NCI-H524 treated with DMSO at 0.1 percent for 48 hours (cell line): ENCODE results near the gene CACNB4.
"Not testable (repeated sequence)": the region's sequence is repeated elsewhere in the genome, so short reads cannot be mapped to it uniquely, and the experiment has no call there.

ENCODE experiments used
- DNase-seq: peaks from one replicate; lab custom pipeline; 2025; lab: John Stamatoyannopoulos, UW

The CACNB4 gene

DNA sequence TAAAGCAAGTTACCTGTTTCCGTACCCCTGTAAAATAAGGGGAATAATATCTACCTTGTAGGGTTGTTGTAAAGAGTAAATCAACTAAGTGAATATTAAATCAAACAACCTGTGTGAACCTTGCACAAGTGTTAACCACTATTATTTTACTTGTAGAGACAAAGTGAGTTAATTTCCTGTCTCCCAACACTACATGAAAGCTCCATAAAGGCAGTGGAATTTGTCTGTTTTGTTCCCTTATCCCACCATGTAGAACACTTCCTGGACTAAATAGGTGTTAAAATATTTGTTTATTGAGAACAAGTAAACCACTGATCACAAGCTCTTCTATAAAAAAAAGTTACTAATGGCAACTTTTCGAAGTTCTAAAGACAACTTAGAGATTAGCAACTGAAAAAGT, 274.0 kb downstream of the CACNB4 start:
- no peak for DNase-seq

DNA sequence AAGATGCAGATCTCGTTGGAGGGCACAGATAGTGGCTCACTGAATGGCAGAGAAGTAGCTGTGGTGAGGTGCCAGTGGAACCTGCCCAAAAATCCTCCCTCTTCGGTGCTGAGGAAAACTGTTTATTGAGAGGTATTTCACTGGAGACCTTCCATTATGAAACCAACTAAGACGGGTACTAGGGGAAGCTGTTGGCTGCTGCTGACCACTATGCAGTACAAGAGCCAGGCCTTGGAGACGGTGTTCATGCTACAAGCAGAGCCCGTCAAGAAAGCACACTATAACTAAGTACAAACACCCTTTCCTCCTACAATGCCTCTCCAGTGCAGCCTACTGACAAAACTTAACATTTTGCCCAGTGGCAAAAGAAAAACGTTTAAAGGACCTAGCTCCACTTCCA, 275.2 kb downstream of the CACNB4 start:
- no peak for DNase-seq

DNA sequence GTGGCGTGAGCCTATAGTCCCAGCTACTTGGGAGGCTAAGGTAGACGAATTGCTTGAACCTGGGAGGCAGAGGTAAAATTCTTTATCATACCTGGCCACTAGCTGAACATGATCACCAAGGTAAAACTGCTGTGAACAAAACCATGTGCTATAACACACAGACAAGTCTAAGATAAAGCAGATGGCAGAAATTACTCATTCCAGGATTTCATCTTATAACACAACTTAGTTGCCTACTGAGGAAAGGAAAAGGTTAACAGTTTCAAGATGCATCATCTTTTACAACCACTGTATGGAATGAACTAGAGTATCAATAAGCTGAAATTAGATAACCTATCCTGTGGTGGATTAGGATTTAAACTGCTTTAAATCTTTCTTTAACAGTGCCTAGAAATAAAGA, 278.9 kb downstream of the CACNB4 start:
- no peak for DNase-seq

DNA sequence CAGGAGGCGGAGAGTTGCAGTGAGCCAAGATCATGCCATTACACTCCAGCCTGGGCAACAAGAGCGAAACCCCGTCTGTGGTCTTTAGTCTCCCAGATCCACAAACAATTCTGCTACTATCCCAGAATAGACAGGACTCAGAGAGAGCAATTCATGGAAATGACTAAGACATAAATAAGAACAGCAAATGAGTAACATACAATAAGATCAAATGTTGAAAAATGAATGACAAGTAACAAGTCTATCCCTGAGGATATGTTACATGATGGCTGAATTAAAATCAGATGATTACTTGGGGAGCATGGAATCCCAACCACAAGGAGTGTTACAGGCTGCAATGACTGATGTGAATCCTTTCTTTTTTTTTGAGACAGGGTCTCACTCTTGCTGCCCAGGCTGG, 280.9 kb downstream of the CACNB4 start:
- no peak for DNase-seq

DNA sequence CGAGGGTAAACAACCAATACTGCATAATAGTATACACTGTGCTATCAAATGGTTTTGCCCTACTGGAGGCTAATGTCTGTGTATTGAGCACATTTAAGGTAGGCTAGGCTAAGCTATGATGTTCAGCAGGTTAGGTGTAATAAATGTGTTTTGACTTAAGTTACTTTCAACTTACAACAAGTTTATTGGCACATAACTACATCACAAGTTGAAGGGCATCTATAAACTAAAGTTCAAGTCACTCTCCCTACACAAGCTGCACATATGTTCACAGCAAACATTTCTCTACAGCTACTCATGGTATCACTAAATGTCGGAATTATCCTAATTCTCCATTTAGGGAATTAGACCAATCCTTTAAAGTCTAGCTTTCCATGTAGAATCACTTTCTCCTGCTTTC, 282.0 kb downstream of the CACNB4 start:
- DNase-seq: no peak

DNA sequence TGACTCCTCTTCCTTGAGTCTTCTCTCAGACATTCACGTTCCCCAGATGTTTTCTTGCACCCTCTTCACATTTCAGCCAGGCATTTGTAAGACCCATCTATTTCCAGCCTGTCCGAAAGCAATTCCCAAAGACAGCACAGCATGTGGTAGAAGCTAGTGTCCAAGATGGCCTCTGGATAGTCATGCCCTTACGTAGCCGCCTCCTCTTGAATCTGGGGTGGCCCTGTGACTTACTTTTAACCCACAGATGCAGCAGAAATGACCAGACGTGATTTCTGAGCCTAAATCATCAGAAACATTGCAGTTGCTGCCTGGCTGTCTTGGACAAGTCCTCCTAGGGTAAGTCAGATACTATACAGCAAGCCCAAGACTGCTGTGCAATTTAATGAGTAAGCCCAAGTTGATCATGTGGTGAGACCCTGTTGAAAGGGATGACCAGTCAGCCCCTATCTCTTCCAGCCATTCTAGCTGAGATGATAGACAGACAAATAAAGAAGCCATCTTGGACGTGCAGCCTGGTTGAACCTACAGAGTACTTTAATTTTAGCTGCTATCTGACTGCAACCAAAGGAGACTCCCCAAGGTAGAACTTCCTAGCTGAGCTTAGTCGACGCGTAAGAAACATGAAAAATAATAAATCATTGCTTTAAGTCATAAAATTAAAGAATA, 282.9 kb downstream of the CACNB4 start:
- no peak for DNase-seq

DNA sequence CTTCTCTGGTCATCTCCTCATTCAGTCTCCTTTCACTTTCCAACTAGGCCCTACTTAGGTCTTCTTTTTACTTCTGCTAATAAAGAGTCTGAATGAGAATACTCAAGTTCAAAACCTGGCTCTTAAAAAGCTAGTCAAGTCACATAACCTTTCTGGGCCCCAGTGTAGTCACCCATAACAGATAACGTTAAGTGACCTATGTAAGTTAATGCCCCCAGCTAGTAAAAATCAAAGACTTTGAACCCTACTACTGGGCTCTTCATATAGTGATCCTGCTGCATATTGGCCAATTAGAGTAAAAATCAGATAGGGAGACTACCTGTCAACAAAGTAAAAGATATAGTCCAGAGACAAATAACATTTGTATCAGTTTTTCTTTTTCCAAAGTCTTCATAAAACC, 288.4 kb downstream of the CACNB4 start:
- no peak for DNase-seq

DNA sequence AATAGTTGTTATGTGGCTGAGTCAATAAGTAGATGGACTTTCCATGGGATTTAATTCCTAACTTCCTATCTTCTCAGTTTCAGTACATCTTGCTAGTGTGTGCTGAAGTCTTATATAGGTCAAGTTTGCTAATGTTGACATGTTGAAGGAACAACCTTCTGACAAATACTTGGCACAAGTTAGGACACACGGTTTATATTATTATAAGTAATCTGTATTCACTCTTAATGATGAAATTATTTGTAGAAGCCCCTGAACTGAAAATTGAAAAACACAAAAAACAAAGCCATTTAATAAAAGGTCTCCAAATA, 289.8 kb downstream of the CACNB4 start:
- DNase-seq: no peak

DNA sequence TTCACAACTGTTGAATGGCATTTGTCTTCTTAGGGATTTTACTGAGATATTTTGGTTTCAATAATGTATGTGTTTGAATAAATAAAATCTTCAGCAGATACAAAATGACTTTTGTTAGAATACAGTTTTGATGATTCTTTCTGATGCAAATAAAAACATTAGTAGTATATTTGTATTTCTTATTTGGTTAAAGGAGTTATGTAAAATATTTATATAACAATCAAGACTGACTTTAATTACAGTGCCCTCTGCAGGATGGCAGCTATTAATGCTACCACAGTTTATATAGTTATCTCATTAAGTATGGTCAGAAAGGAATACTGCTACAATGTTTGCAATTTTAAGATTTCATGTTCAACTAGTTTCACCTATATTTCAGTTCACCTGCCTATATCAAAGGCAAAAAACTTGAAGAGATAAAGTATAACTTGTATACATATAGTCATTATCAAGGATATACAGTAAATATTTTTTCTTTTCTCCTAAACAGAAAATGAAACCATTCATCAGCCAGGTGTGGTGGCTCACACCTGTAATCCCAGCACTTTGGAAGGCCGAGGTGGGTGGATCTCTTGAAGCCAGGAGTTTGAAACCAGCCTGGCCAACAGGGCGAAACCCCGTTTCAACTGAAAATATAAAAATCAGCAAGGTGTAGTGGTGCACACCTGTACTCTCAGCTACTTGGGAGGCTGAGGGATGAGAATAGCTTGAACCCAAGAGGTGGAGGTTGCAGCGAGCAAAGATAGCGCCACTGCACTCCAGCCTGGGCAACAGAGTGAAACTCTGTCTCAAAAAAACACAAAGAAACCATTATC, 290.4 kb downstream of the CACNB4 start:
- no peak for DNase-seq

DNA sequence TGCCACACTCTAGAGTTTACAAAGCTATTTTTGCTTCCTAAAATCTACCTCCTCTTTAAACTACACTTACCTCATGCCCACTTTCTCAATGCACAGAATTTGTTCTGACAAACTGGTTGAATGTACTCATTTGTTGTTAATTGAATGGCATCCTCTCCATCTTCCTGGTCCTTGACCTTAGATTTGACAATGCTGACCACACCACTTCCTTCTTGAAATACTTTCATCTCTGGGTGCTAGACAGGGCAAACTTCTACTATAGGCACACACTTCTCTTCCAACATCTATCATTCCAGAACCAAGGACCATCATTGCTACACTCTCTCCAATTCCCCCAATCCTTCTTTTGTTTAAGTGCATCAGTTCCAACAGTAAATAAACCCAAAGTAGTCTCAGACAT, 292.9 kb downstream of the CACNB4 start:
- DNase-seq: no peak

DNA sequence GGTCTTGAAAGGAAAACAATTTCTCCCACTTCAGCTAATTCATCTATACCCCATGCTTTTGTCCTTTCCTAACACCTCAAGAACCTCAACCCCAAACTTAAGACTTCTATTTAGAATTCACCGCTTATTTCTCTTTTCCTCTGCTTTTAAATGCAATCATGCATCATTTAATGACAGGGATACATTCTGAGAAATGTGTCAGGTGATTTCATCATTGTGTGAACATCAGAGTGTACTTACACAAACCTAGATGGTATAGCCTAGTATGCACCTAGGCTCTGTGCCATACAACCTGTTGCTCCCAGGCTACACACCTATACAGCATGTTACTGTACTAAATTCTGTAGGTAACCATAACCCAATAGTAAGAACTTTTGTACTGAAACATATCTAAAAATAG, 293.5 kb downstream of the CACNB4 start:
- DNase-seq: no peak

DNA sequence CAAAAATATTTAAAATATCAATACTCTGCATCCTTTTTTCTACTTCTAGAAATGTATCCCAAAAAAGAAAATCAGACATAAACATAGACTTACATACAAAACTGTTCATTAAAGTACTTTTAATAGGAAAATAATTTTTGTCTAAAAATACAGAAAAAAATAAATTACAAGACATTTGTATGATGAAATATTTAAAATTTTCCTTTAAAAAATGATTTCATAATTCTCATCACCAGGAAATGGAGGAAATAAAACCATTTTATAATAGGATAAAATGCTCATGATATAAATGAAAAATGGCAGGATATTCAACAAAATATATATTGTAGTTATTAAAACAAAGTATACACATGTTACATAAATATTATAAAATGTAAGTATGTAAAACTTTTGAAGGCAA, 295.0 kb downstream of the CACNB4 start:
- DNase-seq: no peak

DNA sequence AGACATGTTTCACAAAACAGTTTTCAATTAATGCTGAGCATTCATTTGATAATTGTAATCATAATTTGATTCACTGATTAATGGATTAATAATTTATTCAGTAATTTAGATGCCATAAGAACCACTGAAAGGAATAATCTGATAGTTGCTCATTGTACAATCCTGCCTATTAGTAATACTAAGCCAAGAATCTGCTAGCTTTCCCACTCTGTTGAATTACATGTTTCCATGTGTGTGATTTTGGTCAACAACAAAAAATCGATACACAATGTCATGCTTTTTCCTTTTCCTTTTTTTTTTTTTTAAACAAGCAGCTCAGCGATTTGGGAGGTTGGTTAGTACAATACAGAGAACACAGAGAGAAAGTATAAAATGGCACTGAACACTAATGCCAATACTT, 296.5 kb downstream of the CACNB4 start:
- no peak for DNase-seq

DNA sequence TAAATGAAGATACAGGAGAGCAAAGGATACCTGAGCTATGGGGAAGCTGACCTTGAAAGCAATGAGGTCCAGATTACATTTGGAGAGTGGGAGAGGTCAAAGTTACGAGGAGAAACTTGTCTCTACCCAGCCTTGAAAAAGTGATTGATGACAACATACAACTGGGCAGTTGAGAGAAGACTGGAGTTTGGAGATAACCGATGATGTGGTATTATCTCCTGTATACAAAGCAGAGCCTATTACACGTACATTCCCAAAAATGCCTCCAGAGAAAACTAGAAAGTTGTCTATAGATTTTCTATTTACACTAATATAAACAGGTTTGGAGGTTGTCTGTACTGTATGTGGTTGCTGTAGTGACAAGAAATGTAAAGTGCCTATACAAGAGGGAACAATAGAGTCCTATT, 299.0 kb downstream of the CACNB4 start:
- DNase-seq: no peak

DNA sequence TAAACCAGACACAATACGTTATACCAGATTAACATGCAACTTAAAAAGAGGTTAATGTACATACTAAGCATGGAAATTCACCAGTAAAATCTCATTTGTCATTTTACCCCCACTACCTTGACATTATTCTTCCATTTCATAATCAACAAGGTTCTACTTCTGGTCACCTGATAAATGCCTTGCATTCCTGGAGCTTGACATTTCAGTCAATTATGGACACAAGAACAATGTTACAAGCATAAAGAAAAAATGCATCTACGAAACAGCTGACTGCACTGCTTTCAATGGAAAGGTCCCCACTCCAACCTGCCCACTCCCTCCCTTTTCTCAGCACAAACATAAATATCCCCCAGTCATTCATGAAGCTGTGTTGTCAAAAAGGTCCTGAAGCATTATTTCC, 302.1 kb downstream of the CACNB4 start:
- DNase-seq: no peak

DNA sequence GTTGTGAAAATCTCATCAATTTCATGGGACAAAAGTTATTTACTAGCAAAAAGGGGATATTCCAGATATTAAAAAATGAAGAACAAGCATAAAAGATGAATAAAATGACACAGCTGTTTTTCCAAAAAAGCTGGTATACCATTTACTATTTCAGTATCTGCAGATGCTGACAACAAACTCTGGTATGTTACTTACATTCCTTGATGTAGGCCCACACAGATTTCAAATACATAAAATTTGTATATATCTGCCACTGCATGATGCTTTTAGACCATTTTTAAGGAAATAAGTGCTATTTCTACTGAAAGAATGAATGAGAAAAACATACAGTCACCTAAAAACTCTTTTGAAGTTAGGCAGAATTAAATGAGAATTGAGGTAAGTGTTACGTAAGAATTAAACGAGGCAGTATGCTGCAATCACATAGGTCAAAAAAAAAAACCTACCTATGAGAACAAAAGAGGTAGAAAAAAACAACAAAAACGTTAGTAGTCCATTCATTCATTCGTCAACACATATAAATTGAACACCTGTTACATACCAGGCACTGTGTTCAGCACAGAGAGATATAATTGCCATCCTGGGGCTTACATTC, 303.1 kb downstream of the CACNB4 start:
- DNase-seq: no peak

DNA sequence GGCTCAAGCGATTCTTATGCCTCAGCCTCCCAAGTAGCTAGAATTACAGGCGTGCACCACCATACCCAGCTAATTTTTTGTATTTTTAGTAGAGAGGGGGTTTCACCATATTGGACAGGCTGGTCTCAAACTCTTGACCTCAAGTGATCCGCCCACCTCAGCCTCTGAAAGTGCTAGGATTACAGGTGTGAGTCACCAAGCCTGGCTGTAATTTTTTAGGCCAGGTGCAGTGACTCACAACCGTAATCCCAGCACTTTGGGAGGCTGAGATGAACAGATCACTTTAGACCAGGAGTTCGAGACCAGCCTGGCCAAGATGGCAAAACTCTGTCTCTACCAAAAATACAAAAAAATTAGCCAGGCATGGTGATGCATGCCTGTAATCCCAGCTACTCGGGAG, 304.4 kb downstream of the CACNB4 start:
- not testable (repeated sequence) for DNase-seq

DNA sequence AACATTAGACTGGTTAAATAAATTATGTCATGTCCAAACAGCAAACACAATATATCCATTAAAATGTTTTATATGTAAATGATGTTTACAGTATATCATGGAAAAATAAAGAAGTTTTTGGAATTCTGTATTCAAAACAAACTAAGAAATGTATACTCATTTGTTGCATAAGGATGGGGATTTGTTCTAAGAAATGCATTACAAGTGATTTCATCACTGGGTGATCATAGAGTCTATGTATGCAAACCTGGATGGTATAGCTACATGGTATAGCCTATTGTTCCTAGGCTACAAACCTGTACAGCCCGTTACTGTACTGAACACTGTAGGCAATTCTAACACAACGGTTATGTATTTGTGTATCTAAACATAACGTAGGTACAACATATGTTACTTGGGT, 305.7 kb downstream of the CACNB4 start:
- DNase-seq: no peak

DNA sequence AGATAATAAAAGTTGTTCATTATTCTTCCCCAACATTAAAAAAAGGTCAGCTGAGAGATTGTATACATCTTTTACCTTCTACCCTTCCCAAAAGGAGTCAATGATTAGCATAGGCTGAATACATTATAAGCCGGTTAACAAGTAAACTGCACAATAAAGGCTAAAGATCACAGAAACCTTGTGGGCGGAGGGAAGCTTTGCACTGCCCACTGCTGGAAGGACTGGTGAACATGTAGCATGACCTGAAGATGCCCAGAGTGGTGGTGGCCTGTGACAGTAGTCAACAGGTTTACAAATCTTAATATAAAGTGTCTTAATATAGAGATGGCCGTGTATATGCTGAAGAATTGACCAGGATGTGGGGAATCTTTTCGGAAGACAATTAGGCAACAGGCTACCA, 306.3 kb downstream of the CACNB4 start:
- DNase-seq: no peak

DNA sequence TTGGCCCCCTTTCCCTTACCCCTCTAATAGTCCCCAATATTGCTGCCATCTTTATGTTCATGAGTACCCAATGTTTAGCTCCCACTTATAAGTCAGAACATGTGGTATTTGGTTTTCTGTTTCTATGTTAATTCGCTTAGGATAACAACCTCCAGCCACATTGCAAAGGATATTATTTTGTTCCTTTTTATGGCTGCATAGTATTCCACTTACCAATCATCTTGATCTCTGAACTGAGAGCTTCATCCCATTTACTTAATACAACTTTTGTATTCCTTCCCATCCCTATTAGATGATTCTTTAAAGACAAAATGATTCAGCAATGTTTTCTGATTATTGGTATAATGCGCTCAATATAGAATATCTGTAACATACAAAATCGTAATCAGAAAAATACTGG, 307.3 kb downstream of the CACNB4 start:
- DNase-seq: no peak

DNA sequence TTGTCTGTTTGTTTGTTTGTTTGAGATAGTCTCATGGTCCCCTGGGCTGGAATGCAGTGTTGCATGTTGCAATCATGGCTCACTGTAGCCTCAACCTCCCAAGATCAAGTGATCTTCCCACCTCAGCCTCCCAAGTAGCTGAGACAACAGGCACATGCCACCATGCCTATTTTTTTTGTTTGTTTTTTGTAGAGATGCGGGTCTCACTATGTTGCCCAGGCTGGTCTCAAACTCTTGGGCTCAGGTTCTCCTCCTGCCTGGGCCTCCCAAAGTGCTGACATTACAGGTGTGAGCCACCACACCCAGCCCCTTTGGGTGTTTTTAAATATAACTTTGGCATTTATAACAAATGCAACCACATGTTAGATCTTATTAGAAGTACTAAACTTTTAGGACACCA, 308.2 kb downstream of the CACNB4 start:
- no peak for DNase-seq

DNA sequence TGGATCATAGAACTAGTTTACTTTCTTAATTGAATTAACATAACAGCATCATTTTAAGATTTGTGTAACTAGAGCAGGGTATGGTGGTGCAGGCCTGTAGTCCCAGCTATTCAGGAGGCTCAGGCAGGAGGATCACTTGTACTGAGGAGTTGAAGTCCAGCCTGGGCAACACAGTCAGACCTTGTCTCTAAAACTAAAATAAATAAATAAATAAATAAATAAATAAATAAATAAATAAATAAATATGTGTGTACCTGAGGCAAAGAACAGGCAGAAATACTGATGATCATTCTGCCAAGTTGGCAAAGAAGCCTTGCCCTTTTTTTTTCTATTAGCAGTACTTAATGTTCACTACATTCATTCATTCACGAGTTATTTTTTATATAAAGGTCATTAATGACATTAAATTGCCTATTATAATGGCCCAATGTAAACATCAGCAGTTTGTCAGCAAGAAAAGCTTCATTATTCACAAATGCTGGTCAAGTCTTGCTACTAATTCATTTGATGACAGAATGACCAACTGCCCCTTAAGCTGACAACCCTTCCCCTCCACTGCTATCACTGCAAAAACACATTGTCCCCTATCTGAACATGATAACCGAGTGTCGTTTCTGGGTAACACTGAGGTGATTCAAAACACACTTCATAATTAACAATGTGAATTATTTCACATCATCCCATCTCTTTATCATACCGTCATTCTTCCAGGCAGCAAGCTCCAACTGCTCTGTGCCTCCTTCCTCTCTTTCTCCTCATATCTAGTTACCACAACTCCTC, 309.6 kb downstream of the CACNB4 start:
- no peak for DNase-seq

DNA sequence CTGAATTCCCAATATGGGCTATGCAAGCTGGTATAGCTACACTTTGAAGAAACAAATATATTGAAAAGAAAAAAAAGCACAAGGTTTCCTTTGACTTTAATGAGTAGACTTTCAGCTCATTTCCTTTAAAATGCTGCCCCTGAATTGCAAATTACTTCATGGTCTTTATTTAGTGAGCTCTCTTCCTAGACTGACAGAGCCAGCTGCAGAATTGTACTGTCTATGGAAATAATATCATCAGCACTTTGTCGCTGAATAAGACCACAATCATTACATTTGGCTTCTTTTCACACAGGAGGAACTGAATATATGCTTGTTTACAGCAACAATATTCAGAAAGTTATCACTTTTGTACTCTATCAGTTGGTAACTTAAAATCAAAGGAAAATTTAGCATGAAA, 312.4 kb downstream of the CACNB4 start:
- no peak for DNase-seq
